Astrocyte (in vitro differentiated cells and primary cell): ENCODE measurements around the gene MSMB.

Experiments
- CTCF ChIP-seq: IDR thresholded peaks from 2 replicates; pipeline ENCODE4 v1.5.1; 2011; ENCODE audit warnings: low read depth, mild to moderate bottlenecking, inconsistent platforms, low read length, moderate library complexity; ENCODE audit not compliant: insufficient read depth
- EZH2 ChIP-seq: IDR thresholded peaks from 2 replicates; pipeline ENCODE4 v1.6.1; 2012; ENCODE audit warnings: mild to moderate bottlenecking, low read length, inconsistent platforms; ENCODE audit not compliant: insufficient read depth

- no peak for TF ChIP-seq CTCF
- no peak for TF ChIP-seq EZH2
Observed at GRCh38 chr10:45997994-45998763, 47.9 kb downstream of the MSMB start.
